Loucy (cell line): ENCODE data around the gene DOCK6.

ENCODE experiments used
- H2AFZ ChIP-seq: fragments of 200-600 bp; sonication (generic); 2 replicates; pipeline ENCODE4 v1.6.0; 2016; ENCODE audit warnings: antibody characterized with exemption, mild to moderate bottlenecking, low read length, moderate library complexity
- H3F3A ChIP-seq: fragments of 200-600 bp; 2 replicates; pipeline ENCODE4 v1.6.0; 2016; ENCODE audit warnings: antibody characterized with exemption, low read depth, mild to moderate bottlenecking
- H3K27me3 ChIP-seq: fragments of 200-600 bp; sonication (generic); 2 replicates; pipeline ENCODE4 v1.6.1; 2014; ENCODE audit warnings: low read length, mild to moderate bottlenecking; ENCODE audit not compliant: insufficient read depth, poor library complexity, severe bottlenecking
- H3K36me3 ChIP-seq: fragments of 200-600 bp; sonication (generic); 2 replicates; pipeline ENCODE4 v1.6.1; 2016; ENCODE audit warnings: low read length; ENCODE audit not compliant: insufficient read depth
- H3K4me1 ChIP-seq: fragments of 200-600 bp; sonication (generic); 2 replicates; pipeline ENCODE4 v1.5.1; 2014; ENCODE audit warnings: low read length, mild to moderate bottlenecking; ENCODE audit not compliant: insufficient read depth, poor library complexity, severe bottlenecking
- H3K4me2 ChIP-seq: fragments of 200-600 bp; sonication (generic); 2 replicates; pipeline ENCODE4 v1.6.0; 2014; ENCODE audit warnings: antibody characterized with exemption, low read length, low read depth, mild to moderate bottlenecking; ENCODE audit not compliant: poor library complexity, severe bottlenecking
- H3K4me3 ChIP-seq: fragments of 200-600 bp; sonication (generic); 2 replicates; pipeline ENCODE4 v1.5.1; 2014; ENCODE audit warnings: low read length, mild to moderate bottlenecking, mixed read lengths; ENCODE audit not compliant: poor library complexity, severe bottlenecking
- H3K79me2 ChIP-seq: fragments of 200-600 bp; sonication (generic); 2 replicates; pipeline ENCODE4 v1.6.1; 2014; ENCODE audit warnings: low read length; ENCODE audit not compliant: insufficient read depth
- H3K9ac ChIP-seq: fragments of 200-600 bp; sonication (generic); 2 replicates; pipeline ENCODE4 v1.6.0; 2014; ENCODE audit warnings: mild to moderate bottlenecking, low read depth, low read length, moderate library complexity; ENCODE audit not compliant: poor library complexity, severe bottlenecking
- H3K9me2 ChIP-seq: fragments of 200-600 bp; sonication (generic); replicated peaks from 2 replicates; pipeline ENCODE4 v1.6.1; 2016; ENCODE audit warnings: low read depth, low read length, mixed read lengths
- H3K9me3 ChIP-seq: fragments of 200-600 bp; sonication (generic); 2 replicates; pipeline ENCODE4 v1.6.1; 2014; ENCODE audit warnings: mild to moderate bottlenecking, antibody characterized with exemption, low read length, low read depth; ENCODE audit not compliant: insufficient read depth
- H4K20me1 ChIP-seq: fragments of 200-600 bp; sonication (generic); 2 replicates; pipeline ENCODE4 v1.6.0; 2014; ENCODE audit warnings: antibody characterized with exemption, low read length, mild to moderate bottlenecking; ENCODE audit not compliant: insufficient read depth, poor library complexity, severe bottlenecking
- EZH2phosphoT487 ChIP-seq: fragments of 200-600 bp; IDR thresholded peaks from 2 replicates; pipeline ENCODE4 v1.6.1; 2018; ENCODE audit warnings: antibody characterized with exemption, mild to moderate bottlenecking, moderate library complexity, borderline replicate concordance
- TF ChIP-seq, protein P1 (sequence below): fragments of 200-600 bp; sonication (generic); conservative IDR thresholded peaks from 2 replicates; pipeline ENCODE4 v1.5.1; 2014; ENCODE audit warnings: mild to moderate bottlenecking, antibody characterized with exemption, low read length

Gene DOCK6

DNA sequence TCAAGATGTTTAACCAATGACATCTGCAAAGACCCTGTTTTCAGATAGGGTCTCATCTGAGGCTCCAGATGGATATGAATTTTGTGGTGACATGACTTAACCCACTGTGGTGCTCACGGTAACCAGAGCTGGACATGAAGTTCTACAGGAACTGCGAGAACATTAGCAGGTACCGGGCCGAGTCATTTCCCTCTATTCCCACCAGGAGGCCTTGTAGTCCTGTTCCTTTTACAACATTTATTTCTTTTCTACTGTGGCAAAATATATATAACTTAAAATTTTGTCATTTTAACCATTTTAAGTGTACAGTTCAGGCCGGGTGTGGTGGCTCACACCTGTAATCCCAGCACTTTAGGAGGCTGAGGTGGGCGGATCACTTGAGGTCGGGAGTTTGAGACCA, 26.0 kb upstream of the DOCK6 start:
- Histone ChIP-seq H3K9me2 (no peaks in the 10 kb centered on the region), H3K4me3 (no peak overlapping the region), H2AFZ (no peak overlapping the region), H3F3A (no peaks in the 10 kb centered on the region), H4K20me1 (no peaks in the 10 kb centered on the region), H3K36me3 (no peaks in the 10 kb centered on the region), H3K9ac (no peak overlapping the region), H3K27me3 (no peaks in the 10 kb centered on the region), H3K4me1 (peaks cover under 1% of the 10 kb centered on the region), H3K9me3 (no peaks in the 10 kb centered on the region), H3K4me2 (no peak overlapping the region), H3K79me2 (no peaks in the 10 kb centered on the region)
- no peak for TF ChIP-seq EZH2phosphoT487
- TF ChIP-seq, protein P1, sequence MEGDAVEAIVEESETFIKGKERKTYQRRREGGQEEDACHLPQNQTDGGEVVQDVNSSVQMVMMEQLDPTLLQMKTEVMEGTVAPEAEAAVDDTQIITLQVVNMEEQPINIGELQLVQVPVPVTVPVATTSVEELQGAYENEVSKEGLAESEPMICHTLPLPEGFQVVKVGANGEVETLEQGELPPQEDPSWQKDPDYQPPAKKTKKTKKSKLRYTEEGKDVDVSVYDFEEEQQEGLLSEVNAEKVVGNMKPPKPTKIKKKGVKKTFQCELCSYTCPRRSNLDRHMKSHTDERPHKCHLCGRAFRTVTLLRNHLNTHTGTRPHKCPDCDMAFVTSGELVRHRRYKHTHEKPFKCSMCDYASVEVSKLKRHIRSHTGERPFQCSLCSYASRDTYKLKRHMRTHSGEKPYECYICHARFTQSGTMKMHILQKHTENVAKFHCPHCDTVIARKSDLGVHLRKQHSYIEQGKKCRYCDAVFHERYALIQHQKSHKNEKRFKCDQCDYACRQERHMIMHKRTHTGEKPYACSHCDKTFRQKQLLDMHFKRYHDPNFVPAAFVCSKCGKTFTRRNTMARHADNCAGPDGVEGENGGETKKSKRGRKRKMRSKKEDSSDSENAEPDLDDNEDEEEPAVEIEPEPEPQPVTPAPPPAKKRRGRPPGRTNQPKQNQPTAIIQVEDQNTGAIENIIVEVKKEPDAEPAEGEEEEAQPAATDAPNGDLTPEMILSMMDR: peak; percentile 50

DNA sequence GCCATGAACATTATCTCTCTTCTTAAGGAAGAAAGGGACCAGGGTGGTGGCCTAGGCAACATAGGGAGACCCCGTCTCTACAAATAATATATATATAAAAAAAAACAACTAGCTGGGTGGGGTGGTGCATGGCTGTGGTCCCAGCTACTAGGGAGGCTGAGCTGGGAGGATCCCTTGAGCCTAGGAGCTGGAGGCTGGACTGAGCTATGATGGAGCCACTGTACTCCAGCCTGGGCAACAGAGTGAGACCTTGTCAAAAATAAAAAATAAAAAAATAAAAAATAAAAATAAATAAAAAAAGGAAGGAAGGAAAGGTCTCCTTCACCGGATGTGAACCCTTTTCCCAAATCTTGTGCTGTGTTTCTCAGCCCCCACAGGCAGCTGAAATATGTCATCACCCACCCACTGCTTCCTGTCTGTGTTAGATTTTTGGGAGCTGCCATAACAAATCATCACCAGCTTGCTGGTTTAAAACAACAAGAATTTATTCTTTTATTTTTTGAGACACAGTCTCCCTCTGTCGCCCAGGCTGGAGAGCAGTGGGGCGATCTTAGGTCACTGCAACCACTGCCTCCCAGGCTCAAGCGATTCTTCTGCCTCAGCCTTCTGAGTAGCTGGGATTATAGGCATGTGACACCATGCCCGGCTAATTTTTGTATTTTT, 24.1 kb upstream of the DOCK6 start:
- Histone ChIP-seq H3K4me2 (no peak overlapping the region), H3K9me3 (no peaks in the 10 kb centered on the region), H2AFZ (no peak overlapping the region), H3K79me2 (no peaks in the 10 kb centered on the region), H3F3A (no peaks in the 10 kb centered on the region), H3K4me1 (no peaks in the 10 kb centered on the region), H3K9me2 (no peaks in the 10 kb centered on the region), H4K20me1 (no peaks in the 10 kb centered on the region), H3K4me3 (no peak overlapping the region), H3K9ac (no peak overlapping the region), H3K36me3 (no peaks in the 10 kb centered on the region), H3K27me3 (peaks cover 5% of the 10 kb centered on the region)
- TF ChIP-seq EZH2phosphoT487: no peak
- TF ChIP-seq, protein P1: no peak

DNA sequence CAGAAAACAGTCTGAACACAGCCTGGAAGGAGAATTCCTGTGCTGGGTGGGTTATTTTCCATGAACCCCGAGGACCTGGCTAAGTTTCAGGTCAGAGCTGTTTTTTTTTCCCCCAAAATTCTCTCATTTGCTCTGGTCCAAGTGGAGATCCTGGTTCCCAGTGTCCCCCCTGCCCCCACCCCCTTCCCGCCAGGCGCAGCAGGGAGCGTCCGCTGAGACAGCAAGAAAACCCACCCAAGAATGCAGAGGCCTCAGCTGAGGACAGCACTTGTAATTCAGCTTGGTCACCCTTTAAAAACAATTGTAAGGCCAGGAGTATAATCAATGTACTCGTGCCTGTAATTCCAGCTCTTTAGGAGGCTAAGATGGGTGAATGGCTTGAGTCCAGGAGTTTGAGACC, 22.2 kb upstream of the DOCK6 start:
- H3K4me1 ChIP-seq: peaks cover 6% of the 10 kb centered on the region
- H3K9me3 ChIP-seq: no peaks in the 10 kb centered on the region
- TF ChIP-seq, protein P1: no peak
- no peak for TF ChIP-seq EZH2phosphoT487
- no peak overlapping the region for H3K4me2 ChIP-seq
- no peaks in the 10 kb centered on the region for H3K36me3 ChIP-seq
- H3K27me3 ChIP-seq: peaks cover 5% of the 10 kb centered on the region
- H3K9me2 ChIP-seq: no peaks in the 10 kb centered on the region
- H3K4me3 ChIP-seq: no peak overlapping the region
- H3K79me2 ChIP-seq: no peaks in the 10 kb centered on the region
- H3K9ac ChIP-seq: no peak overlapping the region
- H2AFZ ChIP-seq: no peak overlapping the region
- H4K20me1 ChIP-seq: no peaks in the 10 kb centered on the region
- no peaks in the 10 kb centered on the region for H3F3A ChIP-seq
